ENCODE results near the gene CCDC85B. TPM values are rescaled to one million over a fixed set of nuclear protein-coding genes. Genes with fewer than 3 reads are reported as not detected.

CCDC85B gene
- total RNA-seq, 4 donors from 2014 or later: 16.0 to 34.3 (median 28.0) TPM

DNA sequence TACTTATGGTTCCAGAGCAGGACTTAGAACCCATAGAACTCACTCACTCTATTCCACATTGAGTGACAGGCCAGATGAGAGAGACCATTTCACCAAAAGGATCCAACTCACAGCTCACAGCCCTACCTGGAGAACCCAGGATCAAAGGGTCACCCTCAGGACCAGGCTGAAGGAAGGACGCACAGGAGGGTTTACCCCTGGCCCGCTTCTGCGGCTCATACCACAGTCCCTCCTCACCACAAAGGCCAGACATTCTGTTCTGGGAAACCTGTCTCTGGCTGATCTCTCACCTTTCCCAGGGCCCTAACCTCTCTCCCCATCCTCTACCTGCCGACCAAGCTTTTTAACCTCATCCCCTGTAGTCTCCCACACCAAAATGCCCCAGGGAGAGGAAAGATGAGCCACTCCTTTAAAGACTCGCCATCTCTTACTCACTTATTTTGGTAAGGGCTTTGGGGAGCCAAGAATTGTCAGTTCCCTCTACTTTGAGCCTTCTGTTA is 5.1 kb downstream of the CCDC85B start:
- H3K27ac ChIP-seq: no peak overlapping the region
- WGBS, 2 donors: 74 to 75% methylated on average over 5 of the region's 5 CpGs

GRCh38 chr11:65896034-65896999 is 5.8 kb downstream of the CCDC85B start:
- H3K27ac ChIP-seq: no peak overlapping the region
- no peak overlapping the region for H3K4me3 ChIP-seq
- peaks cover 0 to 23% (median 0%) of the 10 kb centered on the region in 3 donors for H3K36me3 ChIP-seq
- DNase-seq: no peak
- H3K4me1 ChIP-seq: peaks cover 36 to 75% (median 38%) of the 10 kb centered on the region in 3 donors
- no peak for TF ChIP-seq CTCF (IDR thresholded peaks at IDR 0.05)
- TF ChIP-seq POLR2A (IDR thresholded peaks at IDR 0.05): no peak
- intact Hi-C loops (cut with DNase I): no loop called here
- no peaks in the 10 kb centered on the region for H3K9me3 ChIP-seq
- 80 to 91% methylated on average over 7 to 8 of the region's 14 CpGs for WGBS, 2 donors
- H3K27me3 ChIP-seq: peaks cover 0 to 11% (median 0%) of the 10 kb centered on the region in 4 donors

More for the DNA sequence above, 5.1 kb downstream of the CCDC85B start:
- no peak for DNase-seq
- Histone ChIP-seq H3K9me3 (no peaks in the 10 kb centered on the region), H3K4me3 (no peak overlapping the region), H3K4me1 (peaks cover 39 to 76% (median 41%) of the 10 kb centered on the region in 3 donors), H3K36me3 (peaks cover 0 to 23% (median 0%) of the 10 kb centered on the region in 3 donors), H3K27me3 (peaks cover 0 to 11% (median 0%) of the 10 kb centered on the region in 4 donors)
- no peak for TF ChIP-seq POLR2A (IDR thresholded peaks at IDR 0.05)
- TF ChIP-seq CTCF (IDR thresholded peaks at IDR 0.05): no peak
- intact Hi-C loops (cut with DNase I): no loop called here

- Histone ChIP-seq H3K27me3 (peaks cover 0 to 11% (median 0%) of the 10 kb centered on the region in 4 donors), H3K9me3 (no peaks in the 10 kb centered on the region), H3K36me3 (peaks cover 0 to 22% (median 0%) of the 10 kb centered on the region in 3 donors), H3K4me1 (peaks cover 29 to 74% (median 31%) of the 10 kb centered on the region in 3 donors), H3K4me3 (no peak overlapping the region), H3K27ac (no peak overlapping the region)
- TF ChIP-seq POLR2A (IDR thresholded peaks at IDR 0.05) (no peak), CTCF (IDR thresholded peaks at IDR 0.05) (no peak)
- intact Hi-C loops (cut with DNase I): no loop called here
- 53 to 67% methylated on average over 1 to 4 of the region's 4 CpGs for WGBS, 2 donors
- no peak for DNase-seq
Observed at GRCh38 chr11:65897020-65897471, 6.6 kb downstream of the CCDC85B start.

- H3K36me3 ChIP-seq: peaks cover 0 to 12% (median 0%) of the 10 kb centered on the region in 3 donors
- peaks cover 0 to 11% (median 0%) of the 10 kb centered on the region in 4 donors for H3K27me3 ChIP-seq
- WGBS, 2 donors: 25 to 36% methylated on average over 17 to 18 of the region's 28 CpGs
- DNase-seq: no peak
- peaks cover 11 to 56% (median 13%) of the 10 kb centered on the region in 3 donors for H3K4me1 ChIP-seq
- intact Hi-C loops (cut with DNase I): no loop called here
- peak overlapping the region; percentile 73 to 89 (median 82) for H3K4me3 ChIP-seq
- peak overlapping the region; percentile 86 to 98 (median 92) for H3K27ac ChIP-seq
- TF ChIP-seq POLR2A (IDR thresholded peaks at IDR 0.05) (peak in 1 of 4 donors; percentile 43), CTCF (IDR thresholded peaks at IDR 0.05) (no peak)
- H3K9me3 ChIP-seq: no peaks in the 10 kb centered on the region
Observed at GRCh38 chr11:65898656-65899355, 8.3 kb downstream of the CCDC85B start.

Data from esophagus squamous epithelium (tissue), 5 donors.